Measurements from ENCODE around the gene PTPRT. TPM values are rescaled to one million over a fixed set of nuclear protein-coding genes. Genes with fewer than 3 reads are reported as not detected.

PTPRT gene
- total RNA-seq, 1 experiment from 2014 or later: 0.20 TPM

DNA sequence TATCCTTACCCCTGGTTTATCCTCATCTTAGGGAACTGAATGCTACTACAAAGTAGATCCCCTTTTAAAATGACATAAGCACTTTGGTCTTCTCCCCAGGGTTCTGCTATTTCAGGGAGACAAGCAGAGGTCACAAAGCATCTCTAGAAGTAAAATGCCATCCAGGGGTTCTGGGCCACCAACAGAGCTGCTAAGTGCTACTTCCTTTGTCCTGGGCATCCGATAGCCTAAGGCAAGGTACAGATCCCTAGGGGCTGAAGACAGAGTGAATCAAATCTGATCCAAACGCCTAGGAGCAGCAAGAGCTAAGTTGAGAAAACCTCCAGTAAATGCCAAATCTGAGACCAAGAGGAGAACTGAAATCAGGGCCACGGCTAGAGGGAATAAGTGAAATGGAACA, 161.2 kb downstream of the PTPRT start:
- Mint-ChIP-seq H3K36me3 (ENCODE audit: insufficient read depth, unreplicated experiment) (no peaks in the 10 kb centered on the region), H3K27ac (ENCODE audit: unreplicated experiment) (no peak overlapping the region), H3K9me3 (ENCODE audit: unreplicated experiment) (no peaks in the 10 kb centered on the region), H3K4me3 (ENCODE audit: unreplicated experiment) (no peak overlapping the region), H3K27me3 (ENCODE audit: insufficient read depth, unreplicated experiment) (peaks cover 6% of the 10 kb centered on the region), H3K4me1 (ENCODE audit: low read depth, unreplicated experiment) (no peaks in the 10 kb centered on the region)
- H3K9me3 ChIP-seq: no peaks in the 10 kb centered on the region
- DNase-seq: no peak
- POLR2A ChIA-PET: no interaction called here
- no peak for TF ChIP-seq CTCF (IDR thresholded peaks at IDR 0.05; ENCODE audit: insufficient read depth in 1 of 2, low read depth in 1 of 2, low read length in 1 of 2, severe bottlenecking in 1 of 2, unreplicated experiment in 1 of 2)
- no TSS peak for BruUV-seq (replicated peaks)
- intact Hi-C loops (cut with micrococcal nuclease; ENCODE audit: unreplicated experiment): no loop called here
- CTCF ChIA-PET: no interaction called here
- H3K4me3 ChIP-seq (ENCODE audit: low read depth, low read length): no peak overlapping the region
- no peaks in the 10 kb centered on the region for H3K27me3 ChIP-seq (replicated peaks; ENCODE audit: control insufficient read depth, insufficient read depth, low read length)
- no peaks in the 10 kb centered on the region for H3K36me3 ChIP-seq (ENCODE audit: control insufficient read depth, insufficient read depth, low read length)
- no peaks in the 10 kb centered on the region for H3K4me1 ChIP-seq

DNA sequence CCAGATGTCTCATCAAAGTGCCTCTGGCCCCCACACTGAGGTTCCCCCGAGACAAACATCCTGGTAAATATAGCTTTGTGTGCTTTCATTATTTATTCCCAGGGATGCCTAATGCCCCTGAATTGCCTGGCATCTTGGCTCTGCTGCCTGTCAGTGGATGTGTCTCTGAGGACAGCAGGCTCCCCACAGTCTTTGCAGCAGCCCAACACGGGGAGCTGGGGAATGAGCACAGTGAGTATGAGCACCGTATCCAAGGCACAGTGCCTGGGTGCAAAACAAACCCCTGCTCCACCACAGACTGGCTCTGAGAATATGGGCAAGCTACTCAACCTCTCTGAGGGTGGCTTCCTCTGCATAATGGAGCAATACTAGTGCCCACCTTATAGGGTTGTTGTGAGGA, 165.9 kb downstream of the PTPRT start:
- Mint-ChIP-seq H3K36me3 (ENCODE audit: insufficient read depth, unreplicated experiment) (no peaks in the 10 kb centered on the region), H3K27me3 (ENCODE audit: insufficient read depth, unreplicated experiment) (no peaks in the 10 kb centered on the region), H3K27ac (ENCODE audit: unreplicated experiment) (no peak overlapping the region), H3K4me3 (ENCODE audit: unreplicated experiment) (no peak overlapping the region), H3K4me1 (ENCODE audit: low read depth, unreplicated experiment) (no peaks in the 10 kb centered on the region), H3K9me3 (ENCODE audit: unreplicated experiment) (no peaks in the 10 kb centered on the region)
- POLR2A ChIA-PET: no interaction called here
- Histone ChIP-seq H3K4me3 (ENCODE audit: low read depth, low read length) (no peak overlapping the region), H3K9me3 (no peaks in the 10 kb centered on the region), H3K36me3 (ENCODE audit: control insufficient read depth, insufficient read depth, low read length) (no peaks in the 10 kb centered on the region), H3K4me1 (no peaks in the 10 kb centered on the region), H3K27me3 (replicated peaks; ENCODE audit: control insufficient read depth, insufficient read depth, low read length) (no peaks in the 10 kb centered on the region)
- CTCF ChIA-PET: interaction anchor here (0.5 kb wide), 1 partner anchor 290 kb away, joined by 6 read pairs; no protein-coding TSS in a partner anchor
- intact Hi-C loops (cut with micrococcal nuclease; ENCODE audit: unreplicated experiment): no loop called here
- BruUV-seq (replicated peaks): no TSS peak
- no peak for TF ChIP-seq CTCF (IDR thresholded peaks at IDR 0.05; ENCODE audit: insufficient read depth in 1 of 2, low read depth in 1 of 2, low read length in 1 of 2, severe bottlenecking in 1 of 2, unreplicated experiment in 1 of 2)
- DNase-seq: no peak

DNA sequence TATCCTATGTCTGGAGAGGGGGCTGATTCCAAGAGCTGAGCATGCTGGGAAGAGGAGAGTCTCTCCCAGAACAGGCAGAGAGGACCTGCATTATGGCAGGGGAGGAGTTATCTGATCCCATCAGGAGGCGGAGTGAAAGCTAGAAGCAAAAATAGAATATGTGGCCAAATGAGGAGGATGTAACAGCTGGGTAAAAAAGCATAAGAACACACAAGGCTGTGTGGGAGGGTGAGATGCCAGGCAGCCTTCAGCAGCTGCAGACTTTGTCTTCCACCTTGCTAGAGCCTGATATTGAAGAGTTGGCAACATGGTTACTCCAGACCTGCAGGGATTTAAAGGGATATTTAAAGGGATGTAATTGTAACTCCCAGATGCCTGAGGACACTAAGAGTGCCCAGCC, 167.1 kb downstream of the PTPRT start:
- H3K4me3 Mint-ChIP-seq (ENCODE audit: unreplicated experiment): no peak overlapping the region
- Histone ChIP-seq H3K4me1 (no peaks in the 10 kb centered on the region), H3K36me3 (ENCODE audit: control insufficient read depth, insufficient read depth, low read length) (no peaks in the 10 kb centered on the region), H3K9me3 (0 out of 2 replicates have a peak, but pooled peaks cover 3% of the 10 kb centered on the region), H3K4me3 (ENCODE audit: low read depth, low read length) (no peak overlapping the region), H3K27me3 (replicated peaks; ENCODE audit: control insufficient read depth, insufficient read depth, low read length) (no peaks in the 10 kb centered on the region; the same call in 1 of the 2 replicates)
- TF ChIP-seq CTCF (IDR thresholded peaks at IDR 0.05; ENCODE audit: insufficient read depth in 1 of 2, low read depth in 1 of 2, low read length in 1 of 2, severe bottlenecking in 1 of 2, unreplicated experiment in 1 of 2): no peak
- H3K27me3 Mint-ChIP-seq (ENCODE audit: insufficient read depth, unreplicated experiment): no peaks in the 10 kb centered on the region
- DNase-seq: no peak
- CTCF ChIA-PET: interaction anchor here (0.6 kb wide), 1 partner anchor 210 kb away, joined by 3 read pairs; no protein-coding TSS in a partner anchor
- no TSS peak for BruUV-seq (replicated peaks)
- POLR2A ChIA-PET: no interaction called here
- no peaks in the 10 kb centered on the region for H3K36me3 Mint-ChIP-seq (ENCODE audit: insufficient read depth, unreplicated experiment)
- H3K4me1 Mint-ChIP-seq (ENCODE audit: low read depth, unreplicated experiment): no peaks in the 10 kb centered on the region
- no peaks in the 10 kb centered on the region for H3K9me3 Mint-ChIP-seq (ENCODE audit: unreplicated experiment)
- H3K27ac Mint-ChIP-seq (ENCODE audit: unreplicated experiment): no peak overlapping the region
- intact Hi-C loops (cut with micrococcal nuclease; ENCODE audit: unreplicated experiment): no loop called here
